HG03342 (cell line): ENCODE measurements around the gene COL12A1.

Experiments used
- ATAC-seq: cut with Tn5 transposase; IDR thresholded peaks from one replicate; pipeline ENCODE4 v1.9.1; 2021; ENCODE audit warnings: mild to moderate bottlenecking, moderate library complexity; ENCODE audit not compliant: unreplicated experiment

COL12A1 gene

GRCh38 chr6:75106426-75106825, 99.4 kb downstream of the COL12A1 start:
- no peak for ATAC-seq

DNA sequence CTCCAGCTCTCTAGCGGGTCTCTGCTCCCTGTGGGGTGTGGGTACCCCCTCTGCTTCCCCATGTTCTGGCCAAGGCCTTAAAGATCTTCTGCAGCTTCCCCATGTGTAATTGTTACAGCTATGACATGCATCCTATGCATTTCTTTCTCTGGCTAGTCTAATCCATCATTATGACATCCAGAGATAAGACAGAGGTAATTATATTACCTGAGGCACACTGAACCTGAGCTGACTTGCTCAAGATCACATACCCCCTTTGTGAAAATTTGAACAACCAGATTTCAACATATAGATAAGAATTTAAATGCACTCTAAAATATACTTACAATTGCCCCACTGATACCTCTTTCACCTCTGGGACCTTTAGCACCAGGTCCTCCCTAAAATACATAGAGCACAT, 102.4 kb downstream of the COL12A1 start:
- ATAC-seq = no peak

- no peak for ATAC-seq
Measured at GRCh38 chr6:75102301-75102700, 103.6 kb downstream of the COL12A1 start.

GRCh38 chr6:75101896-75102295, 104.0 kb downstream of the COL12A1 start:
- ATAC-seq = no peak

DNA sequence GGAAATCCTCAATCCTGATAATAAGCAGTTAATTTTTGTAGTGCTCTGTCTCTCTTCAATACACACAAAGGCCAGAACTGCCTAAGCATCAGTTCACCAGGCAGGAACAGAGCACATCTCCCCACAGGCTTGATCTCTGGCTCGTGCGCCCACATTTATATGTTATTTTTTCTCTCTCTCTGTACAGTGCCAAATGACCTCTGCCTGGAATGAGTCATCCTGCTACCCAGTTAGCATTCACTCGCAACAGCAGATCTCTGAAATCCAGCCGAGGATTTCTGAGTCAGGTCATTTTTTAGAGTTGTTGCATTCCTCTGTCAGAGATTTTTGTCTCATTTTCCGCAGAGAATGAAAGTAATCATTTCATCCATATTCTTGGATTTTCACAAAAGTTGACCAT, 107.1 kb downstream of the COL12A1 start:
- no peak for ATAC-seq

DNA sequence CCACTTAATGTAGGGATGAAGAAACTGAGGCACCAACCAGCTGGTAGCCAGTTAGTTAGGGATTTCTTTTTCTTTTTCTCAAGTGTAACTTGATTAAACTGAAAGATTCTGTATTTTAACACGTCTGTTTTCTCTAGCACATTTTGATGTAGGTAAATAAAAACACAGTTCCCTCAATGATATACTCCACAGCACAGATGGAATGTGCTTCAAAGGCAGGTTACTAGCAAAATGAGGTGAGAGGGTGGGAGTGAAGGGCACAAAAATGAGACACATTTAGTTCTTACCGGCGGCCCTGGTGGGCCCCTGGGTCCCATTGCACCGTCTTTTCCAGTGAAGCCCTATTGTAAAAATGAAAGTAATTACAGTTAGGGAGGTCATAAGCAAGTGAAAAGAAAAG, 108.9 kb downstream of the COL12A1 start:
- no peak for ATAC-seq

DNA sequence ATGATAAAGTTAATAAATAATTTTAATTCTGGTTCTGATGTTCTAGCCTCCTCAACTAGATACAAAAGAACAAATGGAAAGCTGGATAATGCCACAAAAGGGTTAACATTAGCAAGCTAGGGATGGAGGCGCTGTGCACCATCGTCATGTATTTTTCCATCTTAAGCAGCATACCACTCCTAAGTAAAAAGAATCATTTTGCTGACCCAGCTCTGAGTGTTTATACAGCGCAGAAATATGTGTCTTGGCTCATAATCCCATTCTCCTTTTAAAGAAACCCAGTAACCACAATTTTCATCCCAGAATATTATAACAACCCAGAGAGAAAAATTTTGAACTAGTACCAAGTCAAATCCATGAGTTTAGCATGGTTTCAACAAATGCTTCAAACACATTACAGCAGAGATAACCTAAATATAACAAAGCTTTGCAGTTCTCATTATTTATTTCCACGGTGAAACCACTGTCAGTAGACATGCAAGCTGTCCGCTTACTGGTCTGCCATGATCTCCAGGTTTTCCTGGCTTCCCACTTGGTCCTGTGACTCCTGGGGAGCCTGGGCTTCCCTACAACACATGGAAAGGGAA, 111.1 kb downstream of the COL12A1 start:
- no peak for ATAC-seq

- no peak for ATAC-seq
Measured at GRCh38 chr6:75091467-75092190, 114.2 kb downstream of the COL12A1 start.

DNA sequence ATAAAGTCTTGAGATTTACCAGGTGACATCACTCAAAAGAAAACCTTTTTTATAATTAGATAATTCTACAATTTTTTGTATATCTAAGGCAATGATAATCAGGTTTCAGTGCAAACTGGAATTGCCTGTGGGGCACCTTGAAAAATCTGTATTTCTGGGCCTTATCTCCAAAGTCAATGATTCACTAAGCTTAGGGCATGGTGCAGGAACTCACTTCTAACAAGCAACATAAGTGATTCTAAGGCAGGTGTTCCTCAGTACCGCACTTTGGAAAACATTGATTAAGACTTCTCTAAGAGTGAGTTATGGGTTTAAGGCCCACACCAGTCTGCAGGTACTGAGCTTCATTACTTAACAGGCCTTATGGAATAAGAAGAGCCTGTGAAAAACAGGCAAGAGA, 115.3 kb downstream of the COL12A1 start:
- no peak for ATAC-seq

GRCh38 chr6:75089921-75090320, 115.9 kb downstream of the COL12A1 start:
- ATAC-seq = no peak

GRCh38 chr6:75089151-75089897, 116.5 kb downstream of the COL12A1 start:
- ATAC-seq = no peak

DNA sequence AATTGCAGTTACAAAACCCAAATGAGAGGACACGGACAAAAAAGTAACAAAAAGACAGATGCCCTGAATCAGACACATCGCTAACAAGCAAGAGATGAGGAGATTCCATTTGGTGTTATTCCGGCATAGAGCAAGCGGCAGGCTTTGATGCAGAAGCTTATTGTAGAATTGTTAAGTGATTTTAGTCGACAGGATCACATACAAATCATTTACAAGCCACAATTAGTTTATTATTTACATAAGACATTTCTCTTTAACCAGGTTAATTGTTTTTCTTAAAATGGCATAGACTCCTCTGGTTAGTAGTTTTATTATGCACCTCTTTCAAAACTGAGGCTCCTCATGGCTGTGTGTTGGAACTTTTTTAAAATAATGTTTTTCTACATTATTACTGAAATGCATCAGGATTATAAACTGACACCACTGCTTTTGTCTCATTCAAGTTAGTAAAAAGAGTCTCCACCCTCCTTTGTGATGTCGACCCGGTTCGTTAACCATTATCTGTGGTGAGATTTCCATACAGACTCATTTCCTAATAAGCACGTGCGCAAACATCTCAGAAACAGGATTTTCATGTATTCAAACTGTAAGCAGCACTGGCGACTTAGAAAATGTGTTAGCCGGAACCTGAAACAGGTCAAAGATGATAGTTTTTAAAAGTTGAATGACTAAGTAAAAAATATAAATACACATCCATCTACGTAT, 119.8 kb downstream of the COL12A1 start:
- ATAC-seq = no peak

GRCh38 chr6:75084872-75085381, 120.9 kb downstream of the COL12A1 start:
- no peak for ATAC-seq

DNA sequence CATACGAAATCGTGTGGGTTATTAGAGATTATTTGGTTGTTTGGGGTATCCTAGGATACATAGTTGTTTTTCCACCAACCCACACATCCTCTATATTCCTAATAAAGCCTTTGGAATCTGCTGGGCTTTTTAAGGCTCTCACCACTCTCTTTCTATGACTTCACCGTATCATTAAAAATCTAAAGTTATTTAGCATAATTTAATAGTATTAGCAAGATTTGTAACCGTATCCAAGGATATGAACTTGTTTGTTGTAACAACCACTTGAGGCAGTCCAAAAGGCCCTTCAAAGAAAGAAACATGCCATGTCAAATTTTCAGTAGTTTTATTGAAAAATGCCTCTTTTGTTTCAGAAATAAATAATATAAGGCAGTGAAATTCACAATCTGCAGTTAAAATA, 121.8 kb downstream of the COL12A1 start:
- no peak for ATAC-seq

- no peak for ATAC-seq
Measured at GRCh38 chr6:75081921-75082320, 123.9 kb downstream of the COL12A1 start.

DNA sequence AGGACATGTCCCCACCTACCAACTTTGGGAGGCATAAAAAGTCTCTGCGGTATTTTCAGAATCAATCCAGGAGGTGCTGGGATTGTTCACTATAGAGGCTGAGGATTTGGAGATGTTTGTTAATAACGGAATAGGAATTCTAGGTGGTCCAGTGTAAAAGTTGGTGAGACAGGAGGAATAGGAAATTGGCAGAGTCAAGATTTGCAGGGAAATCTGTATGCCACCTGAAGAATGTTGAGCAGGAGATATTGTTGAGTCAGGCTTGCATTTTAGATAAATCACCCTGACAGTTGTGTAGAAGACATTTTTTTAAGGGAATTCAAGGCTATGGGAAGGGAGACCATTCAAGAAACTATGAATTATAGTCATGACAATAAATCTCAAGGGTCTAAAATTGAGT, 124.8 kb downstream of the COL12A1 start:
- ATAC-seq = no peak

DNA sequence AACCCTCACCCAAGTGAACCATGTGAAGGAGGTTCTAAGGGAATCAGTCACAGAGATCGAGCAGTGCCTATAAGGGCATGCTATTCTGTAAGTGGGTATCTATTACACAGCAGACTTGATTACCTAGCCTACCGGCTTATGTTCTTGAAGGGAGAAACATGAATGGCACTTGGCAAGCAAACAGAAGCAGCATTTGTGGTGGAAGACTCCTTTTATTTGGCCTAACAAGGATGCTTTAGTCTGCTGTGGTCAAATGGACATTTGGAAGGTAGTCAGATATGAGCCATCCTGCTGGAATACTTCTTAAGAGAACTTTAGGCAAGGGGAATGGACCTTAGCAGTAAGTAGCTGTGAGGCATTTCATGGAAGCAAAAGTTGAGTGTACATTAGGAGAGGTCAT, 126.3 kb downstream of the COL12A1 start:
- no peak for ATAC-seq

- ATAC-seq = no peak
Measured at GRCh38 chr6:75077701-75078100, 128.2 kb downstream of the COL12A1 start.

DNA sequence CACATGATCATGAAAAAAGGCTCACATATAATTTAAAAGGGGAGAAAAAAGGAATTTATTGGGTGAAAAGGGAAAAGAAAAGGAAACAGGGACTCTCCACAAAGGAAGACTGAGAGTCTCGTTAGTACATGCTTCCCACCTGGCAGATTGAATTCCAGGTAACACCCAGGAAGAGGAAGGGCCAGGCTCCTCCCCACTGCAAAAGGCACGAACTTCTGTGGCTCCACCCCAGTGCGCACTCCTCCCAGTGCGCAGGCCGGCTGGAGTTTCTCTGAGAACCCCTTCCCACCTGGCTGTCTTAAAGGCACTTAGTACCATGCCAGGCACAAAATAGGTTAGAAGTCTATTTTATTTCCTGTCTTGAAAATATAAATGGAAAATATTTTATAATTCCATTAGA, 129.8 kb downstream of the COL12A1 start:
- ATAC-seq = no peak

DNA sequence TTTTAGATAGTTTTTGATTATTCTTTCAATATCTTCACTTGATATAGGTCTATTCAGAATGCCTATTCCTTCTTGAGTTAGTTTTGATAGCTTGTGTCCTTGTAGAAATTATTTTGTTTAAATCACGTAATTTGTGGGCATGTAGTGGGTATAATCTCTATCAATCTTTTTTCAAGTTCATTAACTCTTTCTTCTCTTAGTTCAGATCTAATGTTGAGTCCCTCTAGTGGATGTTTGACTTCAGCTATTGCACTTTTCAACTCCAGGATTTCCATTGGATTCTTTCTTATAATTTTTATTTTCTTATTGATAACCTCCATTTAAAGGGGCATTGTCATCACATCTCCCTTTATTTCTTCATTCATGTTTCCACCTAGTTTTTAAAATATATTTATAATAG, 135.6 kb downstream of the COL12A1 start:
- ATAC-seq = no peak

DNA sequence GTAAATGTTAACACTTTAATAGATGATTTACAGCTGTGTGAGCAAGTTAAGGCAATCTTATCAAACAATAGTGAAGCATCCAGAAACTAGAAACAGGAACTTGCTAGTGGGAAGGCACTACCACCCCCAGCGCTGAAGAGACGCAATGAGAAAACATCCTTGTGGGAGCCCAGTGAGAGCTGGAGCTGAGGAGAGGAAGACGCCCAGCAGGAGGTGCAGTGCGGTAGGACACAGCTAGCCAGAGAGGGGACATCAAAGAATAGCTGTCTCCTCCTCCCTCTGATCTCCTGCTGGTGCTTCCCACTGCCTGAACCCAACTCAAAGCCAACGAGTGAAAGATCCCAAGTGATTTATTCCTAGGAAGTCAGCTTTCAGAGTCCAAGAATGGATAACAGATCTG, 140.3 kb downstream of the COL12A1 start:
- no peak for ATAC-seq
